GM13976 (cell line): Measurements from ENCODE around the gene BTNL9.
A peak's percentile ranks its signal among the peaks of the same experiment; 100 is the strongest.

Source experiments
- DNase-seq: peaks from one replicate; pipeline ENCODE4 v3.0.0; 2012; ENCODE audit warnings: low spot score
- CTCF ChIP-seq: IDR thresholded peaks from 2 replicates; pipeline ENCODE4 v1.5.1; 2012; ENCODE audit warnings: borderline replicate concordance, mild to moderate bottlenecking; ENCODE audit not compliant: insufficient read depth; ENCODE audit errors: extremely low read depth, missing control alignments, control extremely low read depth
- in situ Hi-C: fragments of 300-500 bp; cut with MboI; formaldehyde crosslinking; loops from one replicate; pipeline ENCODE4 v1.12.0; 2022; ENCODE audit warnings: low sequenced_read_pairs, mixed read lengths, inconsistent platforms; ENCODE audit not compliant: unreplicated experiment

BTNL9 gene

GRCh38 chr5:181050016-181050415, 9.9 kb downstream of the BTNL9 start:
- in situ Hi-C loops = no loop called here
- DNase-seq = no peak

GRCh38 chr5:181051841-181052671, 12.0 kb downstream of the BTNL9 start:
- TF ChIP-seq CTCF = no peak
- in situ Hi-C loops = no loop called here
- no peak for DNase-seq

More at GRCh38 chr5:181050016-181050415, 9.9 kb downstream of the BTNL9 start:
- TF ChIP-seq CTCF = no peak

GRCh38 chr5:181052672-181053487, 12.8 kb downstream of the BTNL9 start:
- in situ Hi-C loops = no loop called here
- TF ChIP-seq CTCF = no peak
- peak; percentile 50 for DNase-seq

- no peak for TF ChIP-seq CTCF
- in situ Hi-C loops = no loop called here
- DNase-seq = peak; percentile 44
Observed at GRCh38 chr5:181053488-181054121, 13.5 kb downstream of the BTNL9 start.

GRCh38 chr5:181054138-181054537, 14.1 kb downstream of the BTNL9 start:
- no peak for TF ChIP-seq CTCF
- in situ Hi-C loops = no loop called here
- DNase-seq = no peak

- in situ Hi-C loops = no loop called here
Observed at GRCh38 chr5:181054871-181055459, 14.9 kb downstream of the BTNL9 start.

More at GRCh38 chr5:181054871-181055459, 14.9 kb downstream of the BTNL9 start:
- TF ChIP-seq CTCF = no peak
- DNase-seq = no peak
